ENCODE measurements around the gene DUS1L.

GRCh38 chr17:82047379-82047778, 18.2 kb downstream of the DUS1L start:
- TF ChIP-seq POLR2AphosphoS5 (IDR thresholded peaks at IDR 0.05; ENCODE audit: low read depth, low read length) = no peak
- TF ChIP-seq REST (IDR thresholded peaks at IDR 0.05; ENCODE audit: low read depth) = no peak
- TF ChIP-seq RAD21 (IDR thresholded peaks at IDR 0.05; ENCODE audit: low read depth) = no peak
- TF ChIP-seq POLR2A (IDR thresholded peaks at IDR 0.05; ENCODE audit: borderline replicate concordance, extremely low read depth, insufficient read depth, insufficient read length) = no peak
- no peak for TF ChIP-seq CTCF (IDR thresholded peaks at IDR 0.05 in 2 of 3, conservative IDR thresholded peaks at IDR 0.05 in 1 of 3; ENCODE audit: borderline replicate concordance in 1 of 3, insufficient read depth in 1 of 3, low read depth in 2 of 3, low read length in 2 of 3)
- no peak for TF ChIP-seq EZH2phosphoT487 (IDR thresholded peaks at IDR 0.05; ENCODE audit: borderline replicate concordance)
- no peak for TF ChIP-seq JUND (IDR thresholded peaks at IDR 0.05)
- no peak for TF ChIP-seq TCF7L2 (IDR thresholded peaks at IDR 0.05; ENCODE audit: borderline replicate concordance, extremely low read depth, insufficient read depth, insufficient read length)
- TF ChIP-seq CEBPB (IDR thresholded peaks at IDR 0.05; ENCODE audit: low read depth) = no peak
- no peak for TF ChIP-seq ELF1 (IDR thresholded peaks at IDR 0.05; ENCODE audit: borderline replicate concordance, low read depth)
- no peak for TF ChIP-seq ATF3 (IDR thresholded peaks at IDR 0.05)
- TF ChIP-seq SRF (IDR thresholded peaks at IDR 0.05; ENCODE audit: low read depth) = no peak
- no peak for TF ChIP-seq CBX3 (IDR thresholded peaks at IDR 0.05; ENCODE audit: low read depth)
